Sigmoid colon (tissue), 4 donors: ENCODE measurements around the gene VAV1.

Experiments
- CTCF ChIP-seq, 4 experiments: fragments of 450-650 bp in 3 of 4; fragments of 200-600 bp in 1 of 4; IDR thresholded peaks; one replicate each; pipeline ENCODE4 v1.5.1; 2016 to 2019; ENCODE audit warnings: antibody characterized with exemption in 4 of 4, mild to moderate bottlenecking in 3 of 4, moderate library complexity in 2 of 4
- EP300 ChIP-seq, 4 donors: sonication (generic); formaldehyde crosslinking; IDR thresholded peaks; one replicate each; pipeline ENCODE4 v1.6.1; 2017; ENCODE audit warnings: antibody characterized with exemption in 4 of 4
- POLR2A ChIP-seq, 2 donors: fragments of 450-650 bp; IDR thresholded peaks; one replicate each; pipeline ENCODE4 v1.6.1; 2016; ENCODE audit warnings: antibody characterized with exemption in 2 of 2, mild to moderate bottlenecking in 2 of 2, moderate library complexity in 2 of 2
- POLR2AphosphoS5 ChIP-seq, 4 donors: sonication (generic); formaldehyde crosslinking; IDR thresholded peaks; one replicate each; pipeline ENCODE4 v1.6.1; 2017; ENCODE audit warnings: antibody characterized with exemption in 4 of 4

GRCh38 chr19:6803036-6803404 is 30.5 kb downstream of the VAV1 start:
- TF ChIP-seq CTCF (IDR thresholded peaks at IDR 0.05) (no peak), POLR2A (IDR thresholded peaks at IDR 0.05) (no peak), POLR2AphosphoS5 (IDR thresholded peaks at IDR 0.05) (no peak), EP300 (IDR thresholded peaks at IDR 0.05) (no peak)
